Measurements from ENCODE around the gene BPIFB4.

DNA sequence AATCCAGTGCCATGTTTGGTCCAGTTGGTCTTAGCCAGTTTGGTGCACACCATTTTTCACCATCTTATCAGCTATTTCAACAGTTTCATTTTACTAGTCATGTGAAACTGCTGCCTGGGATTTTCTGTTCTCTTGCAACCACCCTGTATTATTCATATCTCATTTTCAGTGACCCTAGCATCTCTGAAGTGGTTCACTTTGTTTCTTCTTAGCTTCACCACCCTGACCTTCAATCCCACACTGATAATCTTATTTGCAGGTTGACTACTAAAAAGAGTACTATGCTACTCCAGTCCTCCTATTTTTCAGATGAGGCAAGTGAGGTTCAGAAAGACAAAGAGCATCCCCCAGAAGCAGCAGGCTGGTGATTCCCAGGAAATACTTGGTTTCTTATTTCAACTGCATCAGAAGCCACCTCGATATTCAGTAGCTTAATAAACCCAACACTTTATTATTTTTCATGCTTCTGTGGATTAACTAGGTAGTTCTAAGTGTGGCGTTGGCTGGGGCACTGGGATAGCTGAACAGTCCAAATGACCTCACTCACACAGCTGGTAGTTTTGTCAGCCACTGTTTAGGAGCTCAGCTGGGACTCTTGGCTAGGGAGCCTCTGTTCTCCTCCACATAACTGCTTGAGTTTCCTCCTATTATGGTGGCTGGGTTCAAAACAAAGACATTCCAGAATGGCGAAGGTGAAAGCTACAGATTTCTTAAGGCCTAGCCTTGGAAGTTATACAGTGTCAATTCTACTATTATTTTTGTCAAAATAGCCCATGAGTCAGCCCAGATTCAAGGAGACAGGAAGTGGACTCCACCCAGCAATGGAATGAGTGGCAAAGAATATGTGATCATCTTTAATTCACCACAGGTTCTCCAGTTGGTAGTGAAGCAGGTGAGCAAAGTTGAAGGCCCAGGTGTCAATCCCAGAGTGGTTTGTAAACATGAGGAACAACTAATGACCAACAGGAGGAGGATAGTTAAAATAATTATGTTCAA is 40.6 kb downstream of the BPIFB4 start:
- TF ChIP-seq, protein P1, sequence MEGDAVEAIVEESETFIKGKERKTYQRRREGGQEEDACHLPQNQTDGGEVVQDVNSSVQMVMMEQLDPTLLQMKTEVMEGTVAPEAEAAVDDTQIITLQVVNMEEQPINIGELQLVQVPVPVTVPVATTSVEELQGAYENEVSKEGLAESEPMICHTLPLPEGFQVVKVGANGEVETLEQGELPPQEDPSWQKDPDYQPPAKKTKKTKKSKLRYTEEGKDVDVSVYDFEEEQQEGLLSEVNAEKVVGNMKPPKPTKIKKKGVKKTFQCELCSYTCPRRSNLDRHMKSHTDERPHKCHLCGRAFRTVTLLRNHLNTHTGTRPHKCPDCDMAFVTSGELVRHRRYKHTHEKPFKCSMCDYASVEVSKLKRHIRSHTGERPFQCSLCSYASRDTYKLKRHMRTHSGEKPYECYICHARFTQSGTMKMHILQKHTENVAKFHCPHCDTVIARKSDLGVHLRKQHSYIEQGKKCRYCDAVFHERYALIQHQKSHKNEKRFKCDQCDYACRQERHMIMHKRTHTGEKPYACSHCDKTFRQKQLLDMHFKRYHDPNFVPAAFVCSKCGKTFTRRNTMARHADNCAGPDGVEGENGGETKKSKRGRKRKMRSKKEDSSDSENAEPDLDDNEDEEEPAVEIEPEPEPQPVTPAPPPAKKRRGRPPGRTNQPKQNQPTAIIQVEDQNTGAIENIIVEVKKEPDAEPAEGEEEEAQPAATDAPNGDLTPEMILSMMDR (conservative IDR thresholded peaks at IDR 0.05; ENCODE audit: low read depth, low read length), result no peak
- no peak for TF ChIP-seq EZH2 (IDR thresholded peaks at IDR 0.05; ENCODE audit: borderline replicate concordance, low read depth, low read length, poor library complexity, severe bottlenecking)
